ENCODE results near the gene NUDT2. TPM values are rescaled to one million over a fixed set of nuclear protein-coding genes. Genes with fewer than 3 reads are reported as not detected.

Gene NUDT2
- total RNA-seq, 1 donor from 2014 or later, result 7.2 TPM

- Mint-ChIP-seq H3K4me1 (ENCODE audit: low read depth, unreplicated experiment) (no peaks in the 10 kb centered on the region), H3K36me3 (ENCODE audit: unreplicated experiment) (no peaks in the 10 kb centered on the region), H3K27me3 (ENCODE audit: unreplicated experiment) (peaks cover under 1% of the 10 kb centered on the region), H3K27ac (ENCODE audit: unreplicated experiment) (no peak overlapping the region), H3K4me3 (ENCODE audit: unreplicated experiment) (no peak overlapping the region), H3K9me3 (ENCODE audit: unreplicated experiment) (peaks cover 2% of the 10 kb centered on the region)
- no peak for DNase-seq
- TF ChIP-seq CTCF (IDR thresholded peaks at IDR 0.05; ENCODE audit: partially characterized antibody, unreplicated experiment), result no peak
Measured at GRCh38 chr9:34392511-34392910, 63.1 kb downstream of the NUDT2 start.

Other genes starting within 250 kb of the NUDT2 start
- gene DCAF12, start 202.9 kb upstream of the NUDT2 start, total RNA-seq (ENCODE audit: unreplicated experiment), result 37.9 TPM
- 28.4 TPM for gene UBAP1, start 150.5 kb upstream of the NUDT2 start, total RNA-seq (ENCODE audit: unreplicated experiment)
- gene KIF24, start 301 bp upstream of the NUDT2 start, total RNA-seq (ENCODE audit: unreplicated experiment), result 0.78 TPM
- 4.6 TPM for gene MYORG, start 47.3 kb downstream of the NUDT2 start, total RNA-seq (ENCODE audit: unreplicated experiment)
- 221 TPM for gene FAM219A, start 129.0 kb downstream of the NUDT2 start, total RNA-seq (ENCODE audit: unreplicated experiment)
- gene DNAI1, start 129.2 kb downstream of the NUDT2 start, total RNA-seq (ENCODE audit: unreplicated experiment), result 1.2 TPM
- gene ENHO, start 193.4 kb downstream of the NUDT2 start, total RNA-seq (ENCODE audit: unreplicated experiment), result 11.5 TPM